ENCODE results near the gene PNPLA7.

GRCh38 chr9:137444106-137444790, 106.0 kb downstream of the PNPLA7 start:
- TF ChIP-seq CTCF (IDR thresholded peaks at IDR 0.05) (no peak), POLR2A (IDR thresholded peaks at IDR 0.05) (no peak)

All from transverse colon (tissue), 3 donors.